ENCODE results near the gene SLFN12L.
A peak's percentile ranks its signal among the peaks of the same experiment; 100 is the strongest.
"Not testable (repeated sequence)": the region's sequence is repeated elsewhere in the genome, so short reads cannot be mapped to it uniquely, and the experiment has no call there.

SLFN12L gene

DNA sequence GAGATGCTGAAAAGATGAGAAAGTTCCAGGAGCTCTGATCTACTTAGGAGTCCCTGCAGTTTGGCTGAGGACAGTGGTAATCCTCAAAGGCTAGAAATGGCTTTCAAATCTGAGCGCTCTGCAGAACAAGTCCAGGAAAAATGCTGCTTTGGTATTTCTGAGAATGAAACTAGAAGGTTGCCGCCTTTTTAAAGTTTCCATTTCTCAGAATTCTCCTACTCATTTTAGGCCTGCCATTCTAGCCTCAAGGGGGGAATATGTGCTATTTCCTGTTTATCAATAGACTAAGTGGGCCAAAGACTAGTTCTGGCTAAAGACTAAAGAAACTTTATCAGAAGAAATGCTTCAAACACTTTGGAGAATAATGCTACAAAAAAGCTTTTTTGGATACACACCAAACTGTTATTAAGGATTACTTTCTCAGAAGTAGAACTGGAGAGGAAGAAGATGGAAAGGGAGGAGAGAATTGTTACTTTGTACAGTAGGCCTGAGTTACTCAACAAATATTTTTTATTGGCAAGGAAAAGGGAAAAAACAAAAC is at the start of gene SLFN12L:
Gene SLFN12L (minus strand): TSS at position 78 of the 541 bp plus-strand sequence. CDS start 15,314 bp downstream, outside the sequence.
- no peak for DNase-seq (ENCODE audit: low read depth)

DNA sequence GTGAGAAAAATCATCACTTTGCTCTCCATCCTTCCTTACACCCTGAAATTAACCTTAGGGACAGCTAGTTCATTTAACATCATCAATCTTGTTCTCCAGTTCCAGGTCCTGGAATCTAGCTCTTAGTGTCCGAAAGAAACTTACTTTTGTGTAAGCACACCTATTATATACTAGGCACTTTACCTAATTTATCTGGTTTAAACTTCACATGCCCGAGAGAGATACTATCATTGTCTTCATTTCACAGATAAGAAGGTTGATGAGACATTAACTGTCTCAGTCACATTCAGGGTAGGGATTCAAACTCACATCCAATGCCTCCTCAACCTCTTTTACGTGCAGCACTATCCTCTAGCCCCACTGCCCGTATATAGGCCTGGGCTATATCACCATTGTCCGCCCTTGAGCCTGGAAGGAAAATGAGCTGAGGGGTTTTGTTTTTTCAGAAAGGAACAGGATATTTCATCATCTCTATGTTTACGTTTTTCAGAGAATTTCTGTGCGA is 49.1 kb upstream of the SLFN12L start:
- no peak for DNase-seq (ENCODE audit: low read depth)

DNA sequence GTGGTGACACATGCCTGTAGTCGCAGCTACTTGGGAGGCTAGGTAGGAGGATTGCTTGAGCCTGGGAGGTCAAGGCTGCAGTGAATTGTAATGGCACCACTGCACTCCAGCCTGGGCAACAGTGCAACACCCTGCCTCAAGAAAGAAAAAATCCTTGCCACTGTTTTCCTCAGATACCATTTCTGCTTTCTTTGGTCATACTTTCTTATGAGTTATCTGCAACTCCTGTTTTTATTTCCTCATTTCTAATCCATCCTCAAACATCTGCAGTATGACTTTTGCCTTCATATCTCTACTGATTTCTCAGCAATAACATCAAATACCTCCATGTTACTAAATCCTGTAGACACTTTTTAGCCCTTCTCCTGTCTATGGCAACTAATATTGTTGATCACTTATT is 46.6 kb upstream of the SLFN12L start:
- no peak for DNase-seq (ENCODE audit: low read depth)

DNA sequence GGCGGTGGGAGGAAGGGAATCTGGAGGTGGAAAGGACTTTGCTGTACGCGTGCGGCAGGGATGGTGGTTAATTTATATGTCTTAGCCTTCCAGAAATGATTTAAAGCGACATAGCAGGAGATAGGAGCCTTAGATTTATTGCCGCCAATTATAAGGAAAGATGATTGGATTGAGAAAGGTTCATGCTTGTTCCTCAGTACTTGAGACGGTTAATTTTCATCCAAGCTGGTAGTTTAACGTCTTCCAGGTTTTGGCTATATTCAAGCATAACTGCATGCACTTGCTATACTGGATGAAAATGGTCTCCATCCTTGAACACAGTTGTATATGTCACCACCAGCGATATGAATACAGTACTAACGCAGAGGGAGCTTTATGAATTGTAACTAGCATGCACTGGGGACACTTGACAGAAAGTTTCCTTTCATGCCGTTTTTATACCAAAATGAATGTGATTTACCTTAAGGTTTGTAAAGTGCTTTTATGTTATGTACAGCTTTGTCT is 41.5 kb upstream of the SLFN12L start:
- DNase-seq (ENCODE audit: low read depth) = no peak

DNA sequence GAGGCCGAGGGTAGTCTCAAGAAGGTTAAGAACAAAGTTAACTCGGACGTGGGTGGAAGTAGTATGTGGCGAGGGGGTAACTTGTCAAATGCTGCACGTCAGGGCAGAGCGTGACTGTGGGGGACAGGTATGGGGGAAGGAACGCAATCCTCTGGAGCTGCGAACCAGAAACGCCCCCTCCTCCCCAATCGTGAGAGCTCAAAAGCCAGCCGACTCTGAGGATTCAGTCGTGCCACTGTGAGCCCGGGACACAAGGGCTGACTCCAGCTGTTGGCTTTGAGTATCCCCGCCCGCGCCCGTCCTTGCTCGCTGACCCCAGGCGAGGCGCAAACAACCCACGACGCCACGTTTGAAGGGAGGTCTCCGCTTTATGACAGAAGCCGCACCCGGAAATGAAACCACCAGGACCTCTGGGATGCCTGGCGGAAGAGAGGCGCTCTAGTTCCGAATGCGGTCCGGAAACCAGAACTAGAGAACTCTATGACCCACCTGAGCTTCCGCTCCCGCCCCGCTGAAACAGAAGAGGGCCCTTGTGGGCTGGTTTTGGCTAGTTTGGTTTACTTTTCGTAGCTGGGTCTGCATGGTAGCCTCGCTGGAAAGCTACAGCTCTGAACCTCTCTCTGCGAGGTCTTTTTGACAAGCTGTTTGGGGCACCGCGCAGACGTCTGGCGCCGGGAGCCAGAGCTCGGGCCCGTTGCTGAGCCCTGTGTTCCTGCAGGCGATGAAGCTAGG is 40.9 kb upstream of the SLFN12L start, which contains the start of gene PEX12:
Gene PEX12 (minus strand): TSS at position 375 of the 732 bp plus-strand sequence. CDS start 550 bp downstream, outside the sequence.
- DNase-seq (ENCODE audit: low read depth) = peak; percentile 86

DNA sequence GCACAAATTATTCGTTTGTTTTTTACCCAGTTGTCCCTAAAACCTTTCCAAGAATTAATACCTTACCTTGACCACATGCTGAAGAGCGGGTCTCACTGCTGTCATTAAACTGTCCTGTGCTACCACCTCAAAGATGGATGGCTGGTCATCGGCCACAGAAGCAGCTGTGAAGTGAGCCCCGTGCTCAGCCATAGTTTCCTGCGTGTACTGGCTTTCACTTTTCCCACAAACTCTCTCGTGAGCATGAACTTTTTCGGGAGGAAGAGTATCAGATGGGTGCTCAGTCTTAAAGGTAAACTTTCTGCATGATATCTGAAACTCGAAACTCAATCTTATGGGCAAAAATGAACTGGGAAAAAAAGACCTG is 40.3 kb upstream of the SLFN12L start:
- DNase-seq (ENCODE audit: low read depth) = no peak

DNA sequence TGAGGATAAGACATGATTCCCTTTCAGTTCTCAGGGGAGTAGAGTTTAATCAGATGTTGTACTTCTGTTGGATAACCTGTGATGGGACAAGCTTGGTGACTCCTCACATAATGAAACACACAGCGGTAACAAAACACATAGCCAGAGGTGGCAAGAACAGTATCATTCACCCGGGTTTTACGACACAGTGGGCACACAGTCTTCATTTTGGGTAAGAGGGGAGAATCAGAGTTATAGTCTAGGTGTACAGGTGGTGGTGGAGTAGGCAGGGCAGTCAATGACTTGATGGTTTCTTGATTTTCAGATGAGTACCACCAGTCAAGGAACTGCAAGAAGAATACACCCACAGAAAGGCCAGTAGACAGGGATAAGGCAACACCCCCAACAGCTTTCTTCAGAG is 38.3 kb upstream of the SLFN12L start:
- no peak for DNase-seq (ENCODE audit: low read depth)

DNA sequence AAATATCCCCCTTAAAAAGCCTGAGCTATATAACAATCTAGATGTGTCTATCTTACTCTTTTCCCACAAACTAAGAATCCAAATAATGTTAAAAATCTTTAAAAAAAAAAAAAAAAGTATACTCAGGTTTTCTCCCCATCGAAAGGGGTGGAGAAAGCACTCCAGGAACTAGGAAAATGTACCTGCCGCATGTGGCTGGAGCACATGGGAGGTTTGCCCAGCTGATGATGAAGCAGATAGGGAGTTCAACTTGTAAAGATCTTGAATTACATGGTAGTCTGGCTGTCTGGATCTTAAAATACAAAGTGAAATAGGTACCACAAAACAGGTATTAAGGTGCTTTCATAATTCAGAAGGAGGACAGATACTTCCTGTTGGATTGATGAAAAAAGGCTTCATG is 31.9 kb upstream of the SLFN12L start:
- no peak for DNase-seq (ENCODE audit: low read depth)

DNA sequence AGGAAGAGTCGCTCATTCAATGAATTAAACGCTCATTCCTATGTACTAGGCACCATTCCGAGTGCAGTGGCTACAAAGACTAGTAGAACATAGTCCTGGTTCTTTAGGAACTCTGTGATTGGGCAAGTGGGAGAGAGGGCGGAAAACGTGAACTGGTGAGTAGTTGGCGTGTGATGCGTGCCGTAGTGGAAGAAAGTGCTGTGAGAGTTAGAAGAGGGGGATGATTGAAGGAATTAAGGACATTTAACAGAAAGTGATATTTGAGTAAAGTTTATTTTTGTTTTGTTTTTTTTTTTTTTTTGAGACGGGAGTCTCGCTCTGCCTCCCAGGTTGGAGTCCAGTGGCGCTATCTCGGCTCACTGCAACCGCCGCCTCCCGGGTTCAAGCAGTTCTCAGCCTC is 31.1 kb upstream of the SLFN12L start:
- DNase-seq (ENCODE audit: low read depth) = no peak

DNA sequence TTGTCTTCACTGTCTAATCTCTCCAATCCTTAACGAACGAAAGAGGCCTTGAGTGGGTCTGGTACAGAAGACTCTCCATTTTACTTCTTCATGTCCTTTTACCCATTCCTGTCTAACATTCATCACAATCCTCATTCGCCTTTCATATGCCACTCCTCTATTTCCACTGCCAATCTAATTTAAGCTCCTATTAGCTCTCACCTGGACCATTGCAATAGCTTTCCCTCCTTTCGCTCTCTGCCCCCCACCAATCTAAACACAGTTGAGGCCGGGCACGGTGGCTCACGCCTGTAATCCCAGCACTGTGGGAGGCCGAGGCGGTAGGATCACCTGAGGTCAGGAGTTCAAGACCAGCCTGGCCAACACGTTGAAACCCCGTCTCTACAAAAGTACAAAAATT is 29.5 kb upstream of the SLFN12L start:
- DNase-seq (ENCODE audit: low read depth) = no peak

DNA sequence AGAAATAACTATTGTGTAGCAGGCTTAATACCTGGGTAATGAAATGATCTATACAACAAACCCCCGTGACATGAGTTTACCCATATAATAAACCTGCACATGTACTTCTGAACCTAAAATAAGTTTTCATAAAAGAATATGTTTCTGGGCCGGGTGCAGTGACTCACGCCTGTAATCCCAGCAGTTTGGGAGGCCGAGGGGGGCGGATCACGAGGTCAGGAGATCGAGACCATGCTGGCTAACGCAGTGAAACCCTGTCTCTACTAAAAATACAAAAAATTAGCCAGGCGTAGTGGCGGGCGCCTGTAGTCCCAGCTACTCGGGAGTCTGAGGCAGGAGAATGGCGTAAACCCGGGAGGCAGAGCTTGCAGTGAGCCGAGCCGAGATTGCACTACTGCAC is 25.7 kb upstream of the SLFN12L start:
- not testable (repeated sequence) for DNase-seq (ENCODE audit: low read depth)

DNA sequence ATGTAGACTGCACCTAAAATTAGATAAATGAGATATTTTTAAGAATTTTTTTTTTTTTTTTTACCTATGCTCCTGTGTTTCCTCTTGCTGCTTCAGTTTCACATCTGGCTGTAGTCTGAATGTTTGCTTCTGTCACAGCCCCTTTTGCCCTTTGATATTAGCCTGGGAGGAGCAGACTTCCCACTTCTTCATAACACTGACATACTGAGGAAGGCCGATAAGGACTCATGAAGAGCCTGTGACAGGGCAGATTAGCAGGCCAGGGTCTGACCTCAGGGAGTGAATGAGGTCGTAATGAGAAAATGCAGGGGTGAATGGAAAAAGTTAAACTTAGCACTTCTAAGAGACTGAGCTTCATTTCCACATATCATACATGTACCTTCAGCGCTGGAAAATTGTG is 23.2 kb upstream of the SLFN12L start, which contains the start of gene SLFN14:
Gene SLFN14 (minus strand): TSS at position 117 of the 400 bp plus-strand sequence. CDS start 2,757 bp downstream, outside the sequence.
- no peak for DNase-seq (ENCODE audit: low read depth)

DNA sequence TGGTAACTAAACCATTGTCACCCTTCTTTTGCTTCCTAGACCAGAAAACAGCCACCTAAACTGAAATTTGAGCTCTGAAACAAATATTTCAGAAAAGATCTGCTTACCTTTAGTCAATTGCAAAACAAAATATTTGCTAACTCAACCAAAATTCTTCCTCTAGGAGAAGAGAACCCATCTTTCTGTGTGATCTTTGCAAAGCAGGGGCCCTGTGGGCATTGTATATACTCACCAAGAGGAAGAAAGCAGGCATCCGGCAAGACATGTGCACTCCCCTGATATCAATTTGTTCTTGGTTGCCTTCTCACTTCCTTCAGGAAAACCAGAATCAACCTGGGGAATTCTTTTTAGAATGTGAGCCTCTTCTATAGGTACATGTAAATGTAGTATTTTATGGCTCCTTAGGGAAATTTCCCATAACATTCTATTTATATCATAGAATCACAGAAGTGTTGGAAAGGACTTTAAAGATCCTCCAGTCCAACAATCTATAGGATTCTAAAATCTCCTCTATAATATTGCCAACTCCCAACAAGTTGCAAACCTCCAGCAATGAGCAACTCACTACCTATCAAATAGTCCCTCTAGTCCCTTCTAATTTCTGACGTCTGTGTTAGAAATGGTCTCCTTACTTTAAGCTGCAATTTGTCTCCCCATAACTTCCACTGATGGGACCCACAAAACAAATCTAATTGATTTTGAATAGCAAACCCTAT is 22.2 kb upstream of the SLFN12L start:
- DNase-seq (ENCODE audit: low read depth) = no peak

DNA sequence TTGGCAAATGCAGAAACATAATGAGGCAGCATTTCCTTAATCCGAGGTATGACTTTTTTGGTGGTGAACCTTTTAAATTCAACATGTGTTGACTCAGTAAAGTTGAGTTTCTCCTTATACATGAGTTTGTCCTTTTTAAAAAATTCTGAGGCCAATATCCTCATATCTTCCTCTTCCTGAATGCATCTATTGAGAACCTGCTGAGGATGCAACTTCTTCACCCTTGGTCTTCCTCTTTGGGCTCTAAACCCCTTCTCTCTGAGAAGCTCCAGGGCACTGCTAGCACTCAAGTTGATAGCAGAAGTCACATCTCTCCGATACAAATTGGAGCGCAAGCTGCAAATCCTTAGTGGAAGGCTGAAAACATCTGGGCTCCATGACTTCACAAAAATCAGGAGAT is 19.9 kb upstream of the SLFN12L start:
- no peak for DNase-seq (ENCODE audit: low read depth)

DNA sequence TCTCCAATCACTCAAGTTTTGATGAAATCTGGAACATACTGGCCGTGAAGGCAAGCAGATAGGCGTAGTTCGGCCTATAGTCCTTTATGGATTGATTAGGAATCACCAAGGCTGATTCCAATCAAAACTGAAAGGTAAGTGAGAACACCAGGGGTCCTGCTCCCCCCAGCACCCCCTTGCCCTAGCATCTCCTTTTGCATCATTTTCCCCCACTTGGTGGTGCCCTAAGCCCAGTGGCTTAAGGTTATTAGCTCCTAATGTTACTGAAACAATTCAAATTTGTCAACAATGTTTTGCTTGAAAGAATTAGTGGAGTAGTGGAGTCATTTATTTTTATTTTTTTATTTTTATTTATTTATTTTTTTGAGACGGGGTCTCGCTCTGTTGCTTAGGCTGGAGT is 18.2 kb upstream of the SLFN12L start:
- DNase-seq (ENCODE audit: low read depth) = no peak

DNA sequence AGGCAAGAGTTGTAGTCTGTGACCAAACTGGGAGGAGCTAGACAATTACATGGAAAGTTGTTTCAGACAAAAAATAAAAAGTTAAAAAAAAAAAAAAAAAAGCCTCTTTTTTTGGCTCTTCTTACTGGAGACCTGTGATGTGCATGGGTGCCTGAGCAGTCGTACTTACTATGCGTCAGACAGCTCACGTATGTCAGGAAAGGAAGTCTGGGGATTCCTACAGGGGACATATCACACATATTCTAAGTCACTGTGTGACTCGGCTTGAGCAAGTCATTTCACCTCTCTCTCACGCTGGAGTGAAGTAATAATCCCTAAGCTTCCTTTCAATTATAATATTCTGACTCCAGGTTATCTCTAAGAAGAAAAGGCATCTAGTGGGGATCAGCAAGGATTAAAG is 17.2 kb upstream of the SLFN12L start:
- DNase-seq (ENCODE audit: low read depth) = no peak

DNA sequence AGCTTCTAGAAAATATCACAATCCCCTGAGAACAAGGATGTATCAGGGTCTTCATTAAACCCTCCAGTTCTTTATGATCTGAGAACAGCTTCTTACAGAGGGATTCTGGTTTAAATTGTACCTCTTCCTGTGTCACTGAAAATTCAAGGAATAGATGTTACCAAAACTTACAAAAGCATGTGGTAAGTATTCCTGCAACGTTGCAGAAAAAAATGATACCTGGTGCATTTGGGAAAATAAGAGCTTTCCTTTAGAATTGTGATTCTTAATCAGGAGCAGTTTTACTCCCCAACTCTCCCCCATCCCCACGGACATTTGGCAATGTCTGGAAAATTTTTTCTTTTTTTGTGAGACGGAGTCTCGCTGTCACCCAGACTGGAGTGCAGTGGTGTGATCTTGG is 15.8 kb upstream of the SLFN12L start:
- DNase-seq (ENCODE audit: low read depth) = no peak

DNA sequence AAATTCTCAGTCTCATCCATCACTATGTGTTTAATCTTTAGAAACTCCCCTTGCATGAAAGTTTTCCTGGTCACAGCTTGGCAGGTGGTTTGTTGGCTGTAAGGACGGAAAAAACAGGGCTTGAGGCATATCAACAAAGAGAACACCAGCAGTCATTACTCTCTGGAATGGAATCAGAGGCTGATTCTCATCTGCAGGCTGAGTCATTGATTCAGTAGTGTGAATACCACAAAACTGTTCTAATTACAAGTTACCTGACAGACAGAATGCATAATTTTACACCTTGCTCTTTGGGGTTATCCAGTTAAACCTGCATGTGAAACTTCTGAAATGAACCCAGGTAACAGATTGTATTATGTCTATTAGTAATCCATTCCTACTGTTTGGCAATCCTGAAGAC is 11.5 kb upstream of the SLFN12L start:
- DNase-seq (ENCODE audit: low read depth) = no peak

DNA sequence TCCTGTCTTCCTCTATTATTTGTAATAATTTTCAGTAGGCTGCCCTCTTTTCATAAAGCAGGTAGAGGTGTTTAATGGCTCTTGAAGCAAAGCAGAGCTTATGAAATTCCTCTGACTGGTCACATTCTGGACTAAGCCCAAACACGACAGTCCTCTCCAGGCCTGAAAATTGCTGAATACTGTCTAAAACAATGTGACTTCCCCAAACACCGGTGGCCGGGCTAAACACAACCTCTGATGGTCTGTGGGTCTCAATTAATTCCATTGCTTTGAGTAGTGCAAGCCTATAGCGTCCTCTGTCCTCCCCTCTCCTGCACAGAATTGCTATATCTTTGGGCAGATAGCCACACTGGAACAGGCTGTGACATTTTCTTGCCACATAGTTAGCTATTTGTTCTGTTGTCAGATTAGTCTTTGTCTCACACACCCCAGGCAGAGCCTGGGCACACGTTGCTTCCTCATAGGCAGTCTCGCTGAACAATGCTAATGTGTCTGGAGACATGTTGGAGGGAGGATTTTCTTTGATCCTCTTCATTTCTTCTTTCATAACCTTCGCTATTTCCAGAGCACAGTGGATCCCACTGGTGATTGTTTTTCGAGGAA is 10.8 kb upstream of the SLFN12L start:
- DNase-seq (ENCODE audit: low read depth) = no peak

DNA sequence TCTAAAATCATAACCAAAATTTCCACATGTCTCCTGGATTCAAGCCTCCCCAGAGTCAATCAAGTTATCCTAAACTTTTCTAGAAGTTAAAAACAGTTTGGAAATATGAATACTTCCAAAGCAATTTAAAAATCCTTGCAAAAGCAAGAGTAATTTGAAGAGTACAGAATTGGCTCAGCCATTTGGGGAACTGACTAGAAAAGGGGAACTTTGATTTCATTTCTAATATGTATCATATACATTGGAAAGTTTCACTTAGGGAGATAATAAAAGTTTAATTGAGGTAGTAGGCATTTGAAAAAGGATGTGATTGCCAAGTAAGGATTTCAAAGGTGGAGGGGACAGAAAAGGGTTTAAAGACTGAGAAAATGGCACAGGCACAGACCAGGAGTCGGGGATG is 9.0 kb upstream of the SLFN12L start:
- DNase-seq (ENCODE audit: low read depth) = no peak

DNA sequence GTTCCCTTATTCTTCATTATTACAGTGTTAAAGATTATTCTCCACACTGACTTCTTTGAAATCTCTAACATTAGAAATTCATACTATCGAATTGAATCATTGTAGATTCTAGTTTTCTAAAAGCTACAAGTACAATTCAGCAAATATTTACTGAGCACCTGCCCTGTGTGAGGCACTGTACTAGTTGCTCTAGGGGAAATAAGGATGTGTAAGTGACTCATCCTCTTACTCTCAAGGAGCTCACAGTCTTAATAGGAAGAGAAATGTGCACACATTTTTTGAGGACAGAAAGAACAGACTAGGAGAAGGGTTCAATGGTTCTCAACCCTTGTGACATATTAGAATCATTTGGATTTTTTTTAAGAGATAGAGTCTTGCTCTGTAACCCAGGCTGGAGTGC is 7.7 kb upstream of the SLFN12L start:
- no peak for DNase-seq (ENCODE audit: low read depth)

DNA sequence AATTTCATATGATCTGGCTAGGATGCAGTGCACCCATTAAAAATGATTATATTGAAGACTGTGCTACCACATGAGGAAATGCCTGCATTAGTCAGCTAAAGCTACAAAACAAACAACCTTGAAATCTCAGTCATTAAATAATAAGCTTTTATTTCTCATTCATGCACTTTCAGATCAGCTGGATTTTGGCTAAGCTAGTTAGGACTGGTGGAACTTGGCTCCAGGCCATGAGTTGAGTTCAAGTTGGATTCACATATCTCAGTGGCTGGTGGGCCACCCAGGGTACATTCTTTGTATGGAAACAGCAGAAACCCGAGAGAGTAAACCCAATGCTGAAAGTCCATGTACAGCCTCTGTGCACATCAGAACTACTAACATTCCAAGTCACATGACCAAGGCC is 6.4 kb upstream of the SLFN12L start:
- no peak for DNase-seq (ENCODE audit: low read depth)

All from T-helper 22 cell (primary cell).